ENCODE data around the gene HOXD9. TPM values are rescaled to one million over a fixed set of nuclear protein-coding genes. Genes with fewer than 3 reads are reported as not detected.
A peak's percentile ranks its signal among the peaks of the same experiment; 100 is the strongest.

HOXD9 gene
- total and polyA plus RNA-seq, 2 of the 8 experiments (the other 6 are each of a cell fraction or from before 2014, with no cell fraction given), result not detected

DNA sequence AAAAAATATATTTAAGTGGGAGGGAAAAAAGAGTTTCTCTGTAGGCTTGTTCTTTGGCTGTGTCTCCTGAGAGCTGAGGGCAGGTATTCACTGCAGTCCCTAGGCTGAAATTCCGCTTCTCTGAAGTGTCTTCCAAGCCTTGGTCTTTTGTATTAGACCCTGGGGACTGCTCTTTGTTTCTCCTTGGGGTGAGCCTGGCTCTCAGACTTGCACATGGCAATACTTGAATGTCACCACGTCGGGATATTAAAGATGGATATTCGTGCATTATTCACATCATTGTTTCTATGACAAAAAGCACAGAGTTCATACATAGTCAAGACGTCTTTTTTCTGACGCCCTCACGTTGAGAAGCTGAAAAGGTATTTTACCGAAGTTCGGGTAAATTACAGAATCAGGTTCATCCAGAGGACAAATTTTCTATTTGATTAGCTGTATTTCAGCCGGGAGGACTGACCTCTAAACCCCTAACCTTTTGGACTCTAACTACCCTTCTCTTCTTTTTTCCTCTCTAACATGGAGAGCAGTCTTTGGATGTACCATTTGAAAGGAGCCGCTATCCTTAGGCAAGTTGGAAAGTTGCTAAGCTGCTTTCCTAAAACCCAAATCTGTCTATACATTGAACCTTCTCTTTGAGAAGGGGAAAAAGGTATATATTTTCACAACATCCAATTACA is 32.2 kb downstream of the HOXD9 start:
- FAIRE-seq (peak; percentile 42), DNase-seq (ENCODE audit: low read depth in 1 of 2, low spot score in 2 of 2) (no peak)
- Histone ChIP-seq H3K23ac (ENCODE audit: insufficient read length) (no peak overlapping the region), H3K56ac (replicated peaks; ENCODE audit: insufficient read length, low read depth, low read length) (no peak overlapping the region), H2BK120ac (replicated peaks; ENCODE audit: low read depth, low read length) (no peak overlapping the region), H3K4me1 (replicated peaks in 1 of 4; ENCODE audit: control insufficient read depth in 3 of 4, insufficient read depth in 4 of 4, low read length in 3 of 4) (peaks cover 0 to 5% (median 3%) of the 10 kb centered on the region in 4 experiments; a peak in 4 of 7 replicates), H4K20me1 (replicated peaks in 1 of 2; ENCODE audit: control insufficient read depth in 1 of 2, insufficient read depth in 2 of 2, low read length in 2 of 2) (peaks cover 18 to 45% of the 10 kb centered on the region in 2 experiments), H3K9me3 (ENCODE audit: insufficient read depth in 2 of 2, low read depth in 1 of 2, low read length in 1 of 2) (no peaks in the 10 kb centered on the region), H3K79me1 (ENCODE audit: low read depth, low read length) (no peaks in the 10 kb centered on the region), H2BK15ac (ENCODE audit: low read length) (no peak overlapping the region), H3K23me2 (ENCODE audit: low read depth, low read length) (no peaks in the 10 kb centered on the region), H2AFZ (ENCODE audit: low read length) (no peak overlapping the region), H3K9ac (replicated peaks in 1 of 4; ENCODE audit: extremely low read depth in 1 of 4, low read depth in 3 of 4, low read length in 3 of 4) (no peak overlapping the region), H3K4me2 (ENCODE audit: insufficient read depth in 1 of 2, low read depth in 2 of 2, low read length in 2 of 2) (no peak overlapping the region; a peak in 1 of 4 replicates), H4K5ac (ENCODE audit: insufficient read length, low read depth, low read length) (no peak overlapping the region), H4K8ac (ENCODE audit: extremely low read depth, insufficient read depth, low read length) (no peak overlapping the region), H2AK5ac (ENCODE audit: low read depth, low read length) (no peak overlapping the region), H3K18ac (ENCODE audit: extremely low read depth, low read length) (no peak overlapping the region), H3K36me3 (ENCODE audit: control insufficient read depth in 2 of 4, insufficient read depth in 4 of 4, low read length in 3 of 4) (peaks cover 0 to 11% (median 0%) of the 10 kb centered on the region in 4 experiments; a peak in 1 of 8 replicates), H3K27me3 (replicated peaks in 1 of 4; ENCODE audit: control insufficient read depth in 3 of 4, extremely low read depth in 1 of 4, insufficient read depth in 3 of 4, low read length in 3 of 4) (peaks cover 97 to 100% (median 100%) of the 10 kb centered on the region in 4 experiments), H3K4me3 (ENCODE audit: extremely low read depth in 1 of 4, insufficient read depth in 2 of 4, low read depth in 3 of 4, low read length in 4 of 4) (no peak overlapping the region), H2BK5ac (ENCODE audit: low read depth, low read length) (no peak overlapping the region), H2BK12ac (ENCODE audit: low read depth, low read length) (no peak overlapping the region), H3K14ac (ENCODE audit: insufficient read length) (no peak overlapping the region), H4K91ac (replicated peaks; ENCODE audit: insufficient read length, low read length) (no peak overlapping the region), H3K79me2 (ENCODE audit: control insufficient read depth in 1 of 2, insufficient read depth in 2 of 2, low read length in 2 of 2) (no peaks in the 10 kb centered on the region), H3K27ac (ENCODE audit: low read depth, low read length) (no peak overlapping the region), H3K4ac (replicated peaks; ENCODE audit: insufficient read length, low read depth, low read length) (no peak overlapping the region), H2BK20ac (ENCODE audit: low read length) (no peak overlapping the region)
- TF ChIP-seq FOSL1 (IDR thresholded peaks at IDR 0.05; ENCODE audit: insufficient read depth, low read depth, low read length), result no peak
- TF ChIP-seq EZH2 (IDR thresholded peaks at IDR 0.05; ENCODE audit: low read depth, low read length, severe bottlenecking), result peak; percentile 13
- TF ChIP-seq SUZ12 (IDR thresholded peaks at IDR 0.05; ENCODE audit: low read length), result peak; percentile 61; the same call in 1 of the 2 replicates
- POLR2A ChIA-PET (ENCODE audit: partially characterized antibody), result interaction anchor here (1.5 to 1.9 kb wide), 2 partner anchors 50 to 67 kb away, joined by 3 to 4 read pairs; no protein-coding TSS in a partner anchor
- WGBS, 2 experiments (ENCODE audit: extremely low coverage in 1 of 2, insufficient coverage in 1 of 2, insufficient read length in 1 of 2, insufficient replicate concordance in 2 of 2, low coverage in 1 of 2, low lambda C conversion rate in 2 of 2, missing lambda C conversion rate in 1 of 2), result 18% methylated on average over 11 of the region's 11 CpGs; no CpG with 5 or more reads in 1 of the 2 experiments
- CTCF ChIA-PET (ENCODE audit: partially characterized antibody), result interaction anchor here (0.7 to 2.3 kb wide), 16 partner anchors 8 to 335 kb away, joined by 3 to 15 read pairs (median 4); partner anchors contain the start of gene HOXD9
